Immature natural killer cell (primary cell): ENCODE results near the gene LDHAL6A. TPM values are rescaled to one million over a fixed set of nuclear protein-coding genes. Genes with fewer than 3 reads are reported as not detected.

ENCODE experiments used
- polyA plus RNA-seq, 3 donors: library from polyadenylated mRNA; unstranded; fragments of 300-500 nt; fragmentation: Illumina TruSeq; gene quantifications; one replicate each; pipeline ENCODE4 v1.2.3, GENCODE V29; 2021

Gene LDHAL6A
- polyA plus RNA-seq, 3 donors from 2014 or later = 0.79 TPM; not detected in 2

Other genes with a start within 250 kb of the LDHAL6A start
- not detected for gene SAA4, start 219.1 kb upstream of the LDHAL6A start, polyA plus RNA-seq
- not detected for gene SAA2, start 207.2 kb upstream of the LDHAL6A start, polyA plus RNA-seq
- not detected for gene SAA1, start 189.6 kb upstream of the LDHAL6A start, polyA plus RNA-seq
- 10 to 100 TPM; 10.4 to 15.1 (median 13.0) TPM for gene HPS5, start 133.7 kb upstream of the LDHAL6A start, polyA plus RNA-seq
- 10 to 100 TPM; 24.3 to 33.8 (median 27.2) TPM for gene GTF2H1, start 133.3 kb upstream of the LDHAL6A start, polyA plus RNA-seq
- 100 to 1,000 TPM; 395 to 593 (median 422) TPM for gene LDHA, start 61.3 kb upstream of the LDHAL6A start, polyA plus RNA-seq
- gene LDHC, start 43.5 kb upstream of the LDHAL6A start, polyA plus RNA-seq = not detected
- gene TSG101, start 71.1 kb downstream of the LDHAL6A start, polyA plus RNA-seq = 10 to 100 TPM; 41.3 to 88.3 (median 74.5) TPM
- 10 to 100 TPM; 18.1 to 22.4 (median 20.7) TPM for gene UEVLD, start 132.9 kb downstream of the LDHAL6A start, polyA plus RNA-seq
- gene MISFA, start 143.9 kb downstream of the LDHAL6A start, polyA plus RNA-seq = 1 to 10 TPM in 1 of 3 donors, under 1 TPM in 2; 0.24 to 1.0 (median 0.38) TPM
- 10 to 100 TPM in 2 of 3 donors, 1 to 10 TPM in 1; 7.8 to 20.7 (median 15.3) TPM for gene SPTY2D1, start 178.5 kb downstream of the LDHAL6A start, polyA plus RNA-seq
- gene TMEM86A, start 242.9 kb downstream of the LDHAL6A start, polyA plus RNA-seq = 1 to 10 TPM in 1 of 3 donors, under 1 TPM in 2; 0.43 to 2.1 (median 0.92) TPM